Upper lobe of left lung (tissue), 4 donors: Measurements from ENCODE around the gene AMZ2.

ENCODE experiments used
- POLR2AphosphoS5 ChIP-seq, 2 donors: sonication (generic); formaldehyde crosslinking; IDR thresholded peaks; one replicate each; pipeline ENCODE4 v1.5.1; 2017; ENCODE audit warnings: antibody characterized with exemption in 2 of 2
- TF ChIP-seq, protein P1 (sequence below), 6 experiments: fragments of 450-650 bp in 4 of 6; fragments of 200-600 bp in 2 of 6; sonication (generic) in 2 of 6; IDR thresholded peaks; one replicate each; pipeline ENCODE4 v1.5.1; 2016 to 2019; ENCODE audit warnings: antibody characterized with exemption in 6 of 6

DNA sequence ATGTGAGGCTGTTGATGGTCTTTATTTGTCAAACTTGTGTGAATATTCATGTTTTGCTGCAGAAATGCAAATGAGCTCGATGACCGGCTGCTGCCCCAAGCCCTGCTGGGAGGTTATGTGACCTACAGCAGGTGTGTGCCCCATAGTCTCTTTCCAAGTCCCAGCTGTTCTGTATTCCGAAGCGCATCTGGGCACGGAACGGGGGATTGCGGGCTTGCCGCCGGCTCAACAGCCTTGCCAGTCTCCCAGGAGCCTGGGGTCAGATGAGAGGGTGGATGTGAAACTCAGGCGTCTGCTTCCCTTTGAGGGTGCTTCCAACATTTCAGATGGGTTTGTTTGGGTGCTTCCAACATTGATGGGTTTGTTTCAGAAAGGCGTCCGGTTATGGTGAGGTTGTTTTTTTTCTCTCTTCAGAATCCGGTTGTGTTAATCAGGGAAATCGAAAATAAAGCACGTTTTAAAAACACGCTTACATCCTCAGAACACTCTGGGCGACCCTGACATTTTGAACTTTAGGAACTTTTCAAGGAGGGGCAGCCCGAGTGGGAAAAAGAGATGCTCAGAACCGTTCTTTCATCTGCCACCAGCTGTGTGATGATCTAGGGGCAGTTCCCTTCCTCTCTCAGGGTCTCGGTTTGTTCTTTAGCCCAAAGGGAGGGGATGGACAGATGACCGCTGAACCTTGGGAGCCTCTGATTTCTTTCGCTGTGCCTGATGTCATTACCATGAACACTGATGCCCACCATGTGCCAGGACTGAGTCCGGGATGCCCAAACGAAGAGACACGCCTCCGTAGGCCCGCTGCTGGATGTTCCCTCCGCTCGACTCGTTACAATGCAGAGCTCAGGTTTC is 47.8 kb upstream of the AMZ2 start:
- TF ChIP-seq POLR2AphosphoS5 (IDR thresholded peaks at IDR 0.05) = no peak
- TF ChIP-seq, protein P1, sequence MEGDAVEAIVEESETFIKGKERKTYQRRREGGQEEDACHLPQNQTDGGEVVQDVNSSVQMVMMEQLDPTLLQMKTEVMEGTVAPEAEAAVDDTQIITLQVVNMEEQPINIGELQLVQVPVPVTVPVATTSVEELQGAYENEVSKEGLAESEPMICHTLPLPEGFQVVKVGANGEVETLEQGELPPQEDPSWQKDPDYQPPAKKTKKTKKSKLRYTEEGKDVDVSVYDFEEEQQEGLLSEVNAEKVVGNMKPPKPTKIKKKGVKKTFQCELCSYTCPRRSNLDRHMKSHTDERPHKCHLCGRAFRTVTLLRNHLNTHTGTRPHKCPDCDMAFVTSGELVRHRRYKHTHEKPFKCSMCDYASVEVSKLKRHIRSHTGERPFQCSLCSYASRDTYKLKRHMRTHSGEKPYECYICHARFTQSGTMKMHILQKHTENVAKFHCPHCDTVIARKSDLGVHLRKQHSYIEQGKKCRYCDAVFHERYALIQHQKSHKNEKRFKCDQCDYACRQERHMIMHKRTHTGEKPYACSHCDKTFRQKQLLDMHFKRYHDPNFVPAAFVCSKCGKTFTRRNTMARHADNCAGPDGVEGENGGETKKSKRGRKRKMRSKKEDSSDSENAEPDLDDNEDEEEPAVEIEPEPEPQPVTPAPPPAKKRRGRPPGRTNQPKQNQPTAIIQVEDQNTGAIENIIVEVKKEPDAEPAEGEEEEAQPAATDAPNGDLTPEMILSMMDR (IDR thresholded peaks at IDR 0.05) = no peak
